Liver (tissue), 9 donors: ENCODE results near the gene ANKRD44. TPM values are rescaled to one million over a fixed set of nuclear protein-coding genes. Genes with fewer than 3 reads are reported as not detected.

Experiments
- DNase-seq: peaks from one replicate; pipeline ENCODE4 v3.0.0-alpha.2; 2017; ENCODE audit warnings: low spot score
- H3K27ac ChIP-seq, 2 donors: one replicate each; pipeline ENCODE4 v1.7.0; 2013; ENCODE audit warnings: inconsistent platforms in 2 of 2, low read length in 2 of 2, control low read depth in 1 of 2, low read depth in 1 of 2, mild to moderate bottlenecking in 1 of 2
- H3K27me3 ChIP-seq, 4 donors: one replicate each; pipeline versions ENCODE4 v1.6.1 to v1.7.0; 2013; ENCODE audit warnings: low read length in 3 of 4, inconsistent platforms in 1 of 4, mild to moderate bottlenecking in 1 of 4, moderate library complexity in 1 of 4; ENCODE audit not compliant: control insufficient read depth in 4 of 4, insufficient read depth in 4 of 4
- H3K36me3 ChIP-seq, 4 donors: one replicate each; pipeline versions ENCODE4 v1.6.1 to v1.7.0; 2013; ENCODE audit warnings: low read length in 3 of 4, mild to moderate bottlenecking in 3 of 4, low read depth in 1 of 4, moderate library complexity in 1 of 4; ENCODE audit not compliant: control insufficient read depth in 4 of 4, insufficient read depth in 3 of 4
- H3K4me1 ChIP-seq, 4 donors: one replicate each; pipeline versions ENCODE4 v1.6.1 to v1.7.0; 2013; ENCODE audit warnings: low read length in 3 of 4, mild to moderate bottlenecking in 3 of 4, moderate library complexity in 1 of 4; ENCODE audit not compliant: control insufficient read depth in 4 of 4, insufficient read depth in 4 of 4
- H3K4me3 ChIP-seq, 3 donors: one replicate each; pipeline versions ENCODE4 v1.6.1 to v1.7.0; 2013; ENCODE audit warnings: low read length in 3 of 3, control low read depth in 1 of 3, low read depth in 1 of 3, mild to moderate bottlenecking in 1 of 3
- H3K9ac ChIP-seq, 2 donors: one replicate each; pipeline ENCODE4 v1.7.0; 2013; ENCODE audit warnings: low read length in 2 of 2, mild to moderate bottlenecking in 2 of 2, moderate library complexity in 2 of 2, control low read depth in 1 of 2, low read depth in 1 of 2
- H3K9me3 ChIP-seq, 4 donors: one replicate each; pipeline versions ENCODE4 v1.6.1 to v1.7.0; 2013; ENCODE audit warnings: low read length in 3 of 4; ENCODE audit not compliant: control insufficient read depth in 4 of 4
- ATF3 ChIP-seq: IDR thresholded peaks from 2 replicates; pipeline ENCODE4 v1.6.1; 2016; ENCODE audit warnings: antibody characterized with exemption
- EGR1 ChIP-seq, 2 donors: IDR thresholded peaks; 2 replicates each; pipeline ENCODE4 v1.6.1; 2016 to 2018; ENCODE audit warnings: antibody characterized with exemption in 2 of 2, low read depth in 2 of 2
- FOXA1 ChIP-seq: IDR thresholded peaks from 2 replicates; pipeline ENCODE4 v1.6.1; 2016; ENCODE audit warnings: antibody characterized with exemption
- FOXA2 ChIP-seq: IDR thresholded peaks from 2 replicates; pipeline ENCODE4 v1.6.1; 2016; ENCODE audit warnings: antibody characterized with exemption
- GABPA ChIP-seq, 2 donors: IDR thresholded peaks in 1 of 2; conservative IDR thresholded peaks in 1 of 2; 2 replicates each; pipeline ENCODE4 v1.6.1; 2016; ENCODE audit warnings: antibody characterized with exemption in 2 of 2, mild to moderate bottlenecking in 1 of 2, moderate library complexity in 1 of 2
- HNF4A ChIP-seq, 2 donors: conservative IDR thresholded peaks; 2 replicates each; pipeline ENCODE4 v1.6.1; 2016; ENCODE audit warnings: antibody characterized with exemption in 2 of 2, mild to moderate bottlenecking in 2 of 2
- HNF4G ChIP-seq: IDR thresholded peaks from 2 replicates; pipeline ENCODE4 v1.6.1; 2016; ENCODE audit warnings: antibody characterized with exemption
- JUND ChIP-seq, 2 donors: IDR thresholded peaks; 2 replicates each; pipeline ENCODE4 v1.6.1; 2016; ENCODE audit warnings: antibody characterized with exemption in 2 of 2
- MAX ChIP-seq: IDR thresholded peaks from 2 replicates; pipeline ENCODE4 v1.6.1; 2016; ENCODE audit warnings: antibody characterized with exemption
- NR2F2 ChIP-seq: IDR thresholded peaks from 2 replicates; pipeline ENCODE4 v1.6.1; 2016; ENCODE audit warnings: antibody characterized with exemption
- RAD21 ChIP-seq, 2 donors: IDR thresholded peaks; 2 replicates each; pipeline ENCODE4 v1.6.1; 2016; ENCODE audit warnings: antibody characterized with exemption in 2 of 2, mild to moderate bottlenecking in 2 of 2
- REST ChIP-seq: IDR thresholded peaks from 2 replicates; pipeline ENCODE4 v1.6.1; 2016; ENCODE audit warnings: antibody characterized with exemption, mild to moderate bottlenecking
- RXRA ChIP-seq, 2 donors: IDR thresholded peaks; 2 replicates each; pipeline ENCODE4 v1.6.1; 2017 to 2018; ENCODE audit warnings: antibody characterized with exemption in 2 of 2, mild to moderate bottlenecking in 1 of 2
- SP1 ChIP-seq: IDR thresholded peaks from 2 replicates; pipeline ENCODE4 v1.6.1; 2018; ENCODE audit warnings: antibody characterized with exemption, mild to moderate bottlenecking
- TAF1 ChIP-seq: conservative IDR thresholded peaks from 2 replicates; pipeline ENCODE4 v1.6.1; 2016; ENCODE audit warnings: antibody characterized with exemption, mild to moderate bottlenecking
- YY1 ChIP-seq: IDR thresholded peaks from 2 replicates; pipeline ENCODE4 v1.6.1; 2016; ENCODE audit warnings: antibody characterized with exemption, mild to moderate bottlenecking
- ZBTB33 ChIP-seq: IDR thresholded peaks from 2 replicates; pipeline ENCODE4 v1.6.1; 2016; ENCODE audit warnings: antibody characterized with exemption
- WGBS: extraction: QIAGEN DNeasy Blood & Tissue Kit; methylation state at CpG from one replicate; pipeline ENCODE4 v1.1.7; 2013; 5-methylcytosine and 5-hydroxymethylcytosine counted together
- polyA plus RNA-seq, 2 donors: library from polyadenylated mRNA; stranded (reverse) in 1 of 2; unstranded in 1 of 2; fragments of 200-250 nt in 1 of 2; fragments of >200 nt in 1 of 2; fragmentation: Nextera tagmentation in 1 of 2; extraction: Ambion mirVana in 1 of 2; gene quantifications; one replicate each; pipeline versions ENCODE4 v1.2.1 to v1.2.3, GENCODE V29; 2013 to 2015
- total RNA-seq, 2 donors: library from RNA; depleted of rRNA; stranded (reverse); fragments of >200 nt; gene quantifications; one replicate each; pipeline ENCODE4 v1.2.3, GENCODE V29; 2014
- TF ChIP-seq, protein P1 (sequence below): fragments of 150-350 bp; IDR thresholded peaks from 2 replicates; pipeline ENCODE4 v1.5.1; 2017; ENCODE audit warnings: improper control_type of control experiment, low read depth, low read length; ENCODE audit not compliant: missing input control
- donor health status: healthy.
- donor health status: healthy.
- donor health status: healthy.
- donor health status: healthy.
- donor health status: healthy.

ANKRD44 gene
- total and polyA plus RNA-seq, 4 donors = 3.8 to 18.2 (median 6.8) TPM

DNA sequence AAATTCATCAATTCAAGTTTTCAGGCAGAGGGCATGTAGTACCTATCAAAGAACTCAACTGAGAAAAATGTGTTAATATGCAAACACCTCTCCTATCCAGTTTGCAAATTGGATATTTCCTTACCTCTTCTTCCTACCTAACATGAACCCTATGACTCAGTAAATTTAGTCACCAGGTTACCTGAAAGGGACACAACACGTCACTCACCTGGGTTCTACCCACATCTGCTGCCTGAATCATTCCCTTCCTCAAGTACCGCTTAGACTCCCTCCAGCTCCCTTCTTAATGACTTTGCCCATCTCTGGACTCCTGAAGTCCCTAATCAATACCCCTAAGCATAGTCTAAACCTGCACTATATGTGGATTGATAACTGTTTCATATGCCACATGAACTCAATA, 10.4 kb downstream of the ANKRD44 start:
- TF ChIP-seq TAF1 (no peak), HNF4G (no peak), EGR1 (IDR thresholded peaks at IDR 0.05; ENCODE audit: low read depth in 2 of 2) (no peak), HNF4A (conservative IDR thresholded peaks at IDR 0.05) (no peak), YY1 (no peak), GABPA (IDR thresholded peaks at IDR 0.05 in 1 of 2, conservative IDR thresholded peaks at IDR 0.05 in 1 of 2) (no peak), REST (no peak), ZBTB33 (no peak)
- Histone ChIP-seq H3K27ac (no peak overlapping the region), H3K9me3 (no peaks in the 10 kb centered on the region), H3K4me3 (no peak overlapping the region), H3K27me3 (no peaks in the 10 kb centered on the region), H3K4me1 (peaks cover 0 to 9% (median 0%) of the 10 kb centered on the region in 4 donors), H3K36me3 (no peaks in the 10 kb centered on the region), H3K9ac (no peak overlapping the region)
- no peak for DNase-seq
- 96% methylated on average over 2 of the region's 2 CpGs for WGBS

DNA sequence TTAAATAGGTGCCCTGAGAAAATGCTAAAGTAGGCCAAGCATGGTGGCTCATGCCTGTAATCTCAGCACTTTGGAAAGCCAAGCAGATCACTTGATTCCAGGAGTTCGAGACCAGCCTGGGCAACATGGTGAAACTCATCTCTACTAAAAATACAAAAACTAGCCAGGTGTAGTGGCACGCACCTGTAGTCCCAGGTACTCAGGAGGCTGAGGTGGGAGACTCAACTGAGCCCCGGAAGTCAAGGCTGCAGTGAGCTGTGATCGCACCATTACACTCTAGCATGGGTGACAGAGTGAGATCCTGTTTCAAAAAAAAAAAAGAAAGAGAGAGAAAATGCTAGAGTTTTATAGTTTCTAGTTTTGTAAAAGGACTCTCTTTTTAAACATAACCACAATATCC, 12.0 kb downstream of the ANKRD44 start:
- Histone ChIP-seq H3K36me3 (no peaks in the 10 kb centered on the region), H3K4me1 (peaks cover 0 to 9% (median 0%) of the 10 kb centered on the region in 4 donors), H3K27ac (no peak overlapping the region), H3K9ac (no peak overlapping the region), H3K9me3 (no peaks in the 10 kb centered on the region), H3K4me3 (no peak overlapping the region), H3K27me3 (no peaks in the 10 kb centered on the region)
- DNase-seq = no peak
- TF ChIP-seq ATF3 = no peak
- TF ChIP-seq MAX = no peak
- no peak for TF ChIP-seq TAF1
- TF ChIP-seq NR2F2 = no peak
- no peak for TF ChIP-seq EGR1 (IDR thresholded peaks at IDR 0.05; ENCODE audit: low read depth in 2 of 2)
- no peak for TF ChIP-seq RAD21 (IDR thresholded peaks at IDR 0.05)
- no peak for TF ChIP-seq FOXA1
- TF ChIP-seq, protein P1, sequence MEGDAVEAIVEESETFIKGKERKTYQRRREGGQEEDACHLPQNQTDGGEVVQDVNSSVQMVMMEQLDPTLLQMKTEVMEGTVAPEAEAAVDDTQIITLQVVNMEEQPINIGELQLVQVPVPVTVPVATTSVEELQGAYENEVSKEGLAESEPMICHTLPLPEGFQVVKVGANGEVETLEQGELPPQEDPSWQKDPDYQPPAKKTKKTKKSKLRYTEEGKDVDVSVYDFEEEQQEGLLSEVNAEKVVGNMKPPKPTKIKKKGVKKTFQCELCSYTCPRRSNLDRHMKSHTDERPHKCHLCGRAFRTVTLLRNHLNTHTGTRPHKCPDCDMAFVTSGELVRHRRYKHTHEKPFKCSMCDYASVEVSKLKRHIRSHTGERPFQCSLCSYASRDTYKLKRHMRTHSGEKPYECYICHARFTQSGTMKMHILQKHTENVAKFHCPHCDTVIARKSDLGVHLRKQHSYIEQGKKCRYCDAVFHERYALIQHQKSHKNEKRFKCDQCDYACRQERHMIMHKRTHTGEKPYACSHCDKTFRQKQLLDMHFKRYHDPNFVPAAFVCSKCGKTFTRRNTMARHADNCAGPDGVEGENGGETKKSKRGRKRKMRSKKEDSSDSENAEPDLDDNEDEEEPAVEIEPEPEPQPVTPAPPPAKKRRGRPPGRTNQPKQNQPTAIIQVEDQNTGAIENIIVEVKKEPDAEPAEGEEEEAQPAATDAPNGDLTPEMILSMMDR = no peak
- no peak for TF ChIP-seq FOXA2
- no peak for TF ChIP-seq ZBTB33
- TF ChIP-seq HNF4G = no peak
- TF ChIP-seq HNF4A (conservative IDR thresholded peaks at IDR 0.05) = no peak
- TF ChIP-seq RXRA (IDR thresholded peaks at IDR 0.05) = no peak
- TF ChIP-seq YY1 = no peak
- no peak for TF ChIP-seq SP1
- TF ChIP-seq JUND (IDR thresholded peaks at IDR 0.05) = no peak
- no peak for TF ChIP-seq REST
- no peak for TF ChIP-seq GABPA (IDR thresholded peaks at IDR 0.05 in 1 of 2, conservative IDR thresholded peaks at IDR 0.05 in 1 of 2)
- 93% methylated on average over 4 of the region's 4 CpGs for WGBS
